HG02798 (cell line): ENCODE results near the gene HDAC1.
"Not testable (repeated sequence)": the region's sequence is repeated elsewhere in the genome, so short reads cannot be mapped to it uniquely, and the experiment has no call there.

Experiments used
- ATAC-seq: cut with Tn5 transposase; IDR thresholded peaks from one replicate; pipeline ENCODE4 v1.9.1; 2021; ENCODE audit warnings: mild to moderate bottlenecking; ENCODE audit not compliant: unreplicated experiment, poor library complexity

Gene HDAC1

GRCh38 chr1:32273391-32274208 lies 18.3 kb upstream of the HDAC1 start:
- no peak for ATAC-seq

GRCh38 chr1:32274646-32275340 lies 17.1 kb upstream of the HDAC1 start:
- ATAC-seq: no peak

- ATAC-seq: no peak
Observed at GRCh38 chr1:32275424-32275823, 16.5 kb upstream of the HDAC1 start.

GRCh38 chr1:32276032-32276782 lies 15.7 kb upstream of the HDAC1 start:
- no peak for ATAC-seq

GRCh38 chr1:32284777-32285176 lies 7.1 kb upstream of the HDAC1 start:
- ATAC-seq: not testable (repeated sequence)

GRCh38 chr1:32285658-32286057 lies 6.2 kb upstream of the HDAC1 start:
- ATAC-seq: no peak

GRCh38 chr1:32286763-32287162 lies 5.1 kb upstream of the HDAC1 start:
- ATAC-seq: no peak

- ATAC-seq: no peak
Observed at GRCh38 chr1:32289256-32289655, 2.6 kb upstream of the HDAC1 start.

- ATAC-seq: no peak
Observed at GRCh38 chr1:32291145-32291707, 657 bp upstream of the HDAC1 start.

- ATAC-seq: not testable (repeated sequence)
Observed at GRCh38 chr1:32298211-32298610, 6.3 kb downstream of the HDAC1 start.

GRCh38 chr1:32299327-32299726 lies 7.4 kb downstream of the HDAC1 start:
- no peak for ATAC-seq

GRCh38 chr1:32303358-32303757 lies 11.5 kb downstream of the HDAC1 start:
- ATAC-seq: no peak

- no peak for ATAC-seq
Observed at GRCh38 chr1:32303997-32304622, 12.2 kb downstream of the HDAC1 start.

GRCh38 chr1:32305310-32305709 lies 13.4 kb downstream of the HDAC1 start:
- ATAC-seq: no peak

GRCh38 chr1:32307324-32307723 lies 15.4 kb downstream of the HDAC1 start:
- ATAC-seq: no peak

GRCh38 chr1:32309960-32310359 lies 18.1 kb downstream of the HDAC1 start:
- no peak for ATAC-seq

GRCh38 chr1:32311709-32312393 lies 20.0 kb downstream of the HDAC1 start:
- ATAC-seq: no peak

- no peak for ATAC-seq
Observed at GRCh38 chr1:32316903-32317277, 25.0 kb downstream of the HDAC1 start.

- ATAC-seq: no peak
Observed at GRCh38 chr1:32318127-32318869, 26.4 kb downstream of the HDAC1 start.
